ENCODE measurements around the gene MGME1. TPM values are rescaled to one million over a fixed set of nuclear protein-coding genes. Genes with fewer than 3 reads are reported as not detected.

The MGME1 gene
- total and polyA plus RNA-seq, 9 of the 15 experiments (the other 6 are each of a cell fraction or from before 2014, with no cell fraction given) = 13.4 to 45.1 (median 30.6) TPM

DNA sequence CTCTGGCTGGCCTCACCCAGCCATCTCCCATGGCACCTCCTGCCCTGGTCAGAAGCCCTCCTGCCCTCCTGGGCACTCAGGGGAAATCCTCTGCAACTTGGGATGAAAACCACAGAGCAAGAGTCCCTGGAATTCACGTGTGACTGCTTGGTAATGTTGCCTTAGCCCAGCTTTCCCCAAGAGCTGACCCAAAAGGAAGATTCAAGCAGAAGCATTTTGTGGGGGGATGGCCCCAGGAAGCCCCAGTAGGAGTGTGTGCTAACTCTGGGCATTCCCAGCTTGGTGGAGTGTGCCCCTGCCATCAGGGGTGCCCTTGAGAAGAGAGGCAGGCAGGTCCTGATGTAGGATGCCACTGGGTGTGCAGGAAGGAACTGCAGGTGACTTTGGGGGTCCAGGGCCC, 35.7 kb upstream of the MGME1 start:
- CTCF ChIA-PET (ENCODE audit: low intra/inter-chr PET ratio) = no interaction called here
- 22% methylated on average over 1 of the region's 1 CpG for WGBS (ENCODE audit: insufficient coverage, low coverage, missing lambda C conversion rate)
- no peak for TF ChIP-seq ZBTB2 (IDR thresholded peaks at IDR 0.05)
- TF ChIP-seq CREB1 (IDR thresholded peaks at IDR 0.05) = no peak
- TF ChIP-seq CREB1 (CRISPR knock-in tag; IDR thresholded peaks at IDR 0.05) = no peak
- no peak for TF ChIP-seq POLR3G (IDR thresholded peaks at IDR 0.05; ENCODE audit: extremely low read depth, insufficient read length, insufficient replicate concordance)
- no peak for TF ChIP-seq PREB (CRISPR knock-in tag; IDR thresholded peaks at IDR 0.05)
- no peak for TF ChIP-seq KDM2B (CRISPR knock-in tag; IDR thresholded peaks at IDR 0.05)
- TF ChIP-seq MYNN (IDR thresholded peaks at IDR 0.05) = no peak
- no peak for TF ChIP-seq MYNN (CRISPR knock-in tag; IDR thresholded peaks at IDR 0.05)
- TF ChIP-seq ZNF41 (CRISPR knock-in tag; conservative IDR thresholded peaks at IDR 0.05) = no peak
- TF ChIP-seq ZBTB5 (IDR thresholded peaks at IDR 0.05) = no peak
- no peak for TF ChIP-seq PHF20 (IDR thresholded peaks at IDR 0.05; ENCODE audit: partially characterized antibody)
- no peak for TF ChIP-seq EP400 (IDR thresholded peaks at IDR 0.05)
- TF ChIP-seq TFE3 (CRISPR knock-in tag; IDR thresholded peaks at IDR 0.05) = no peak
- TF ChIP-seq XRCC4 (IDR thresholded peaks at IDR 0.05; ENCODE audit: extremely low read depth, insufficient read depth, insufficient read length) = no peak
- TF ChIP-seq, protein P1, sequence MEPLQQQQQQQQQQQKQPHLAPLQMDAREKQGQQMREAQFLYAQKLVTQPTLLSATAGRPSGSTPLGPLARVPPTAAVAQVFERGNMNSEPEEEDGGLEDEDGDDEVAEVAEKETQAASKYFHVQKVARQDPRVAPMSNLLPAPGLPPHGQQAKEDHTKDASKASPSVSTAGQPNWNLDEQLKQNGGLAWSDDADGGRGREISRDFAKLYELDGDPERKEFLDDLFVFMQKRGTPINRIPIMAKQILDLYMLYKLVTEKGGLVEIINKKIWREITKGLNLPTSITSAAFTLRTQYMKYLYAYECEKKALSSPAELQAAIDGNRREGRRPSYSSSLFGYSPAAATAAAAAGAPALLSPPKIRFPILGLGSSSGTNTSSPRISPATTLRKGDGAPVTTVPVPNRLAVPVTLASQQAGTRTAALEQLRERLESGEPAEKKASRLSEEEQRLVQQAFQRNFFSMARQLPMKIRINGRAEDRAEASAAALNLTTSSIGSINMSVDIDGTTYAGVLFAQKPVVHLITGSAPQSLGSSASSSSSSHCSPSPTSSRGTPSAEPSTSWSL (CRISPR knock-in tag; IDR thresholded peaks at IDR 0.05; ENCODE audit: borderline replicate concordance) = no peak
- TF ChIP-seq CTBP1 (IDR thresholded peaks at IDR 0.05; ENCODE audit: borderline replicate concordance) = no peak

More for the DNA sequence above, 35.7 kb upstream of the MGME1 start:
- in situ Hi-C loops (cut with MboI) = no loop called here
- Histone ChIP-seq H3K27me3 (ENCODE audit: control insufficient read depth in 2 of 2, insufficient read depth in 2 of 2, low read length in 2 of 2) (no peaks in the 10 kb centered on the region), H3K79me2 (ENCODE audit: control insufficient read depth, insufficient read depth, low read length) (no peaks in the 10 kb centered on the region), H3K9me3 (replicated peaks; ENCODE audit: control insufficient read depth, insufficient read depth, low read depth, low read length) (no peaks in the 10 kb centered on the region), H3K27ac (ENCODE audit: extremely low read depth, low read depth, low read length) (no peak overlapping the region), H3K36me3 (ENCODE audit: control insufficient read depth, insufficient read depth, low read length) (no peaks in the 10 kb centered on the region), H3K4me1 (replicated peaks in 1 of 2; ENCODE audit: control insufficient read depth in 2 of 2, insufficient read depth in 2 of 2, low read length in 2 of 2) (peaks cover 7 to 14% of the 10 kb centered on the region in 2 experiments; a peak in 4 of 5 replicates), H3K4me3 (no peak overlapping the region), H3K9me1 (ENCODE audit: control insufficient read depth, insufficient read depth, low read length) (no peaks in the 10 kb centered on the region), H4K20me1 (replicated peaks; ENCODE audit: control insufficient read depth, insufficient read depth, low read length) (no peaks in the 10 kb centered on the region), H3K4me2 (ENCODE audit: insufficient read depth, low read length) (no peak overlapping the region), H2AFZ (ENCODE audit: low read depth, low read length) (no peak overlapping the region), H3K9ac (ENCODE audit: insufficient read depth in 1 of 2, low read depth in 2 of 2, low read length in 2 of 2) (no peak overlapping the region; a peak in 1 of 4 replicates)
- DNase-seq (ENCODE audit: extremely low read depth in 1 of 4, low spot score in 3 of 4) (no peak), FAIRE-seq (no peak), ATAC-seq (no peak)
- no TSS peak for BruUV-seq (replicated peaks)
- intact Hi-C loops (cut with micrococcal nuclease) = no loop called here
- POLR2A ChIA-PET = no interaction called here
